ENCODE results near the gene JARID2.

GRCh38 chr6:15518057-15518456, 272.2 kb downstream of the JARID2 start:
- TF ChIP-seq GATA2 (IDR thresholded peaks at IDR 0.05; ENCODE audit: low read depth, low read length) (no peak), GATA3 (IDR thresholded peaks at IDR 0.05; ENCODE audit: low read depth, low read length) (no peak)

Measured in SH-SY5Y (cell line).